HepG2 (cell line): ENCODE results near the gene ACACA. TPM values are rescaled to one million over a fixed set of nuclear protein-coding genes. Genes with fewer than 3 reads are reported as not detected.
A peak's percentile ranks its signal among the peaks of the same experiment; 100 is the strongest.

Source experiments
- ATAC-seq: fragments of 200-7000 bp; cut with Tn5 transposase; 3 replicates; pipeline ENCODE4 v1.9.1; 2020; ENCODE audit warnings: mild to moderate bottlenecking, moderate library complexity
- BruUV-seq: library from RNA; stranded (reverse); fragments of 400-500 nt; replicated peaks from 2 replicates; lab custom pipeline; 2021; lab: Mats Ljungman, UMichigan
- CTCF ChIA-PET: fragments of 300-600 bp; formaldehyde crosslinking; extraction: SDS; loops from one replicate; lab custom pipeline; 2021; ENCODE audit warnings: low total read pairs, inconsistent platforms, low intra/inter-chr PET ratio; lab: Yijun Ruan, JAX
- POLR2A ChIA-PET: fragments of 350-600 bp; sonication (Branson Sonifier 250); formaldehyde crosslinking; loops from one replicate; lab custom pipeline; 2020; ENCODE audit warnings: antibody characterized with exemption, inconsistent platforms; lab: Yijun Ruan, JAX
- DNase-seq: peaks from one replicate; pipeline ENCODE4 v3.0.0-alpha.2; 2015; ENCODE audit warnings: low spot score
- FAIRE-seq: peaks from 3 replicates; lab custom pipeline; 2011; peaks lifted over from hg19 to GRCh38; lab: Jason Lieb, UNC
- H2AFZ ChIP-seq: one replicate; pipeline ENCODE4 v1.6.1; 2011; ENCODE audit warnings: low read length, inconsistent platforms
- H3K27ac ChIP-seq: fragments of 300-600 bp; 3 replicates; pipeline ENCODE4 v1.8.0; 2011; ENCODE audit warnings: mixed run types, mild to moderate bottlenecking, mixed read lengths, low read length, inconsistent platforms; ENCODE audit not compliant: insufficient read depth; ENCODE audit errors: extremely low read length
- H3K27me3 ChIP-seq, 2 experiments: fragments of 200-600 bp in 1 of 2; 2 replicates in 1 of 2; 3 replicates in 1 of 2; pipeline versions ENCODE4 v1.6.0 to v1.8.0; 2011; ENCODE audit warnings: low read length in 2 of 2, mild to moderate bottlenecking in 2 of 2, moderate library complexity in 2 of 2, inconsistent platforms in 1 of 2; ENCODE audit not compliant: insufficient read depth in 2 of 2, control insufficient read depth in 1 of 2
- H3K36me3 ChIP-seq, 2 experiments: fragments of 200-600 bp in 1 of 2; replicated peaks in 1 of 2; 2 replicates in 1 of 2; 3 replicates in 1 of 2; pipeline versions ENCODE4 v1.5.1 to v1.8.0; 2011; ENCODE audit warnings: low read length in 2 of 2, inconsistent platforms in 1 of 2; ENCODE audit not compliant: insufficient read depth in 2 of 2, control insufficient read depth in 1 of 2
- H3K4me1 ChIP-seq: 2 replicates; pipeline ENCODE4 v1.5.1; 2012; ENCODE audit warnings: low read length, inconsistent platforms; ENCODE audit not compliant: insufficient read depth
- H3K4me2 ChIP-seq: 2 replicates; pipeline ENCODE4 v1.6.0; 2011; ENCODE audit warnings: low read depth, low read length, inconsistent platforms
- H3K4me3 ChIP-seq, 3 experiments: fragments of 200-600 bp in 1 of 3; sonication (generic), shearing (Covaris generic) in 1 of 3; replicated peaks in 1 of 3; 2 replicates each; pipeline ENCODE4 v1.5.1; 2011 to 2016; ENCODE audit warnings: low read length in 3 of 3, inconsistent platforms in 2 of 3, low read depth in 2 of 3, mild to moderate bottlenecking in 2 of 3, control low read depth in 1 of 3, mixed read lengths in 1 of 3; ENCODE audit not compliant: insufficient read depth in 1 of 3
- H3K79me2 ChIP-seq: one replicate; pipeline ENCODE4 v1.6.1; 2011; ENCODE audit warnings: low read length, inconsistent platforms; ENCODE audit not compliant: insufficient read depth
- H3K9ac ChIP-seq: 2 replicates; pipeline ENCODE4 v1.6.0; 2011; ENCODE audit warnings: mild to moderate bottlenecking, low read depth, low read length, inconsistent platforms; ENCODE audit not compliant: insufficient read depth
- H3K9me3 ChIP-seq: 2 replicates; pipeline ENCODE4 v1.5.1; 2012; ENCODE audit warnings: mild to moderate bottlenecking, low read length
- H4K20me1 ChIP-seq: 2 replicates; pipeline ENCODE4 v1.6.0; 2011; ENCODE audit warnings: inconsistent platforms, mild to moderate bottlenecking, low read length, moderate library complexity; ENCODE audit not compliant: insufficient read depth
- CEBPG ChIP-seq: IDR thresholded peaks from 2 replicates; pipeline ENCODE4 v1.6.1; 2016
- FOXA3 ChIP-seq: IDR thresholded peaks from 2 replicates; pipeline ENCODE4 v1.6.1; 2016; ENCODE audit warnings: missing genetic modification reagents, missing compliant biosample characterization
- KMT2A ChIP-seq: sonication (generic); formaldehyde crosslinking; IDR thresholded peaks from 2 replicates; pipeline ENCODE4 v1.4.0; 2020; ENCODE audit warnings: missing genetic modification reagents
- MAFF ChIP-seq: IDR thresholded peaks from 2 replicates; pipeline ENCODE4 v1.6.1; 2011; ENCODE audit warnings: low read depth, low read length, improper control_type of control experiment
- RFXAP ChIP-seq: sonication (generic); formaldehyde crosslinking; IDR thresholded peaks from 2 replicates; pipeline ENCODE4 v1.4.0; 2020; ENCODE audit warnings: missing genetic modification reagents, borderline replicate concordance
- RXRB ChIP-seq: IDR thresholded peaks from 2 replicates; pipeline ENCODE4 v1.6.1; 2016; ENCODE audit warnings: borderline replicate concordance, missing genetic modification reagents, missing compliant biosample characterization
- SIX1 ChIP-seq: sonication (generic); formaldehyde crosslinking; IDR thresholded peaks from 2 replicates; pipeline ENCODE4 v1.4.0; 2020; ENCODE audit warnings: missing genetic modification reagents, borderline replicate concordance
- STAG1 ChIP-seq: sonication (generic); formaldehyde crosslinking; IDR thresholded peaks from 2 replicates; pipeline ENCODE4 v1.4.0; 2020; ENCODE audit warnings: missing genetic modification reagents
- ZFX ChIP-seq: sonication (generic); formaldehyde crosslinking; IDR thresholded peaks from 2 replicates; pipeline ENCODE4 v1.4.0; 2020; ENCODE audit warnings: mild to moderate bottlenecking, low read depth, missing genetic modification reagents, moderate library complexity
- ZNF274 ChIP-seq: sonication (generic); formaldehyde crosslinking; IDR thresholded peaks from 2 replicates; pipeline ENCODE4 v1.5.1; 2020; ENCODE audit warnings: mild to moderate bottlenecking, missing genetic modification reagents
- ZNF564 ChIP-seq: sonication (generic); formaldehyde crosslinking; IDR thresholded peaks from 2 replicates; pipeline ENCODE4 v1.8.1; 2023; ENCODE audit warnings: mild to moderate bottlenecking, missing genetic modification reagents
- ZNF766 ChIP-seq: sonication (generic); formaldehyde crosslinking; IDR thresholded peaks from 2 replicates; pipeline ENCODE4 v1.5.0; 2020; ENCODE audit warnings: missing genetic modification reagents, borderline replicate concordance
- WGBS: methylation state at CpG from one replicate; pipeline ENCODE4 v1.1.6; 2017; ENCODE audit warnings: low lambda C conversion rate; 5-methylcytosine and 5-hydroxymethylcytosine counted together
- in situ Hi-C: cut with HindIII; loops from 2 replicates; pipeline ENCODE4 v1.10.0; 2017; ENCODE audit warnings: low pct_unique_long_range_greater_than_20kb; ENCODE audit not compliant: extremely low pct_ligation_motif_present
- intact Hi-C: fragments of 100-400 bp; cut with micrococcal nuclease; formaldehyde crosslinking; loops from one replicate; pipeline ENCODE4 v1.10.0; 2022; ENCODE audit not compliant: unreplicated experiment
- polyA plus RNA-seq, 8 experiments: library from polyadenylated mRNA; depleted of rRNA in 3 of 8; stranded (reverse) in 7 of 8; unstranded in 1 of 8; fragments of >200 nt; fragmentation: Illumina TruSeq in 4 of 8; extraction: Trizol in 4 of 8; gene quantifications; 2 replicates each; pipeline versions ENCODE4 v1.2.1 to v1.2.3, GENCODE V29; 2011 to 2016; ENCODE audit warnings: low read depth in 4 of 8, missing spikeins in 1 of 8, mixed read lengths in 1 of 8; ENCODE audit not compliant: insufficient read depth in 1 of 8
- total RNA-seq, 5 experiments: library from RNA; depleted of rRNA; stranded (reverse); fragments of >200 nt; fragmentation: Illumina TruSeq; extraction: Trizol; gene quantifications; 2 replicates each; pipeline ENCODE4 v1.2.3, GENCODE V29; 2016; ENCODE audit warnings: low read depth in 1 of 5
- TF ChIP-seq, protein P1 (sequence below): sonication (generic); formaldehyde crosslinking; IDR thresholded peaks from 2 replicates; pipeline ENCODE4 v1.5.0; 2020; ENCODE audit warnings: missing genetic modification reagents

The ACACA gene
- total and polyA plus RNA-seq, 2 of the 13 experiments (the other 11 are each of a cell fraction or from before 2014, with no cell fraction given): 39.2 to 47.2 TPM

DNA sequence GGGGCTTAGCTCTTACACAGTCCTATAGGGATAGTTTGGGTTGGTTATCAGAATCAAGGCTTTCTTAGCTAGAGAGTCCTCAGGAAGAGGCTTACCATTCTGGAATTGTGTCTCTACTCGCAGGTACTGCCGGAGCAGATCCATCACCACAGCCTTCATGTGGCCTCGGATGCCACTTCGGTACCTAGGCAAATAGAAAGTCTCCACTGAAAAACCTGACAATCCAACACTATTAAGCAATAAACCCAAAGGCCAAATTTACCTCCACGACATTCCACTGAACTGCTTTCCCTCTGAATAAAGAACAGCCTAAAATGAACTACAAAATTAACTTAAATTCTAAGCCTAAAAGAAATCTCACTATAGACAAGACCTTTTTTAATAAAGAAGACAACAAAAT is 166.3 kb downstream of the ACACA start:
- ChIA-PET CTCF (no interaction called here), POLR2A (no interaction called here)
- FAIRE-seq: no peak
- no peaks in the 10 kb centered on the region for H3K79me2 ChIP-seq
- ATAC-seq: no peak
- no peaks in the 10 kb centered on the region for H3K9me3 ChIP-seq
- no peak for TF ChIP-seq RFXAP (CRISPR knock-in tag)
- no peak for TF ChIP-seq KMT2A (CRISPR knock-in tag)
- no peaks in the 10 kb centered on the region; the same call in 1 of the 2 replicates for H4K20me1 ChIP-seq
- intact Hi-C loops (no loop called here), in situ Hi-C loops (loop anchor here (25.0 kb wide), 1 partner anchor 628 kb away; the partner anchor contains the start of gene MRM1)
- H3K4me2 ChIP-seq: no peak overlapping the region
- H3K27ac ChIP-seq: no peak overlapping the region
- H3K36me3 ChIP-seq: peaks cover 9 to 69% of the 10 kb centered on the region in 2 experiments; a peak in 4 of 5 replicates
- no peaks in the 10 kb centered on the region for H3K4me1 ChIP-seq
- no peak overlapping the region for H3K9ac ChIP-seq
- no TSS peak for BruUV-seq
- H2AFZ ChIP-seq: no peak overlapping the region
- H3K4me3 ChIP-seq: no peak overlapping the region
- 98% methylated on average over 5 of the region's 5 CpGs for WGBS
- no peak for DNase-seq
- no peaks in the 10 kb centered on the region for H3K27me3 ChIP-seq

DNA sequence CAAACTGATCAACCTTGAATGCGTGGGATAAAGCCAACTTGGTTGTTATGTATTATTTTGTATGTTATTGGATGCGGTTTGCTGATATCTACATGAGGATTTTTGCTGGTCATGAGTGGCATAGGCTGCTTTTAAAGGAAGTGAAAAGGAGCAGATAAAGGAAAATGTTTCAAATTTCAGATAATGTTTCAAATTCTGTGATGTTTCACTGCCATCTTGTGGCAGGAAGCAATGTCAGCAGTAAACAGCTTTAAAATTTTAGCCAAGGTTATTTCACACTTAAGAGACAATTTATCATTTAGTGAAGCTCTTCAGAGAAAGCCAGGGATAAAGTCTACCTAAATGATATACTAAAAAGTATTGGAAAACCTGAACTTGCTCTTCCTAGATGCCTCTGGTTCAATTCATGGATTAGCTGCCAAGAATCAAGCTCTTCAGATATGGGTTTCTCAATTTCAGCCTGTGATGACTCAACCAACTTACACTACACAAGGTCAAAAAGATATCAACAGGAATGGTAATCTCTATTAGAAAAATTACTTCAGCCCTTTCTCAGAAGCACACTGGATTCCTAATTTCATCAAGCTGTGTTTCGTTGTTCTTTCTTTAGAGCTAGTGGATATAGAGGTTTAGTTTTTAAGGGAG is 166.8 kb downstream of the ACACA start:
- DNase-seq (peak; percentile 8), ATAC-seq (no peak; the same call in 2 of the 3 replicates), FAIRE-seq (no peak)
- Histone ChIP-seq H3K79me2 (no peaks in the 10 kb centered on the region), H3K36me3 (peaks cover 9 to 68% of the 10 kb centered on the region in 2 experiments; a peak in 4 of 5 replicates), H3K4me3 (no peak overlapping the region), H3K4me1 (no peaks in the 10 kb centered on the region), H3K4me2 (no peak overlapping the region), H2AFZ (no peak overlapping the region), H3K27me3 (no peaks in the 10 kb centered on the region), H4K20me1 (no peaks in the 10 kb centered on the region; the same call in 1 of the 2 replicates), H3K27ac (no peak overlapping the region), H3K9ac (no peak overlapping the region), H3K9me3 (no peaks in the 10 kb centered on the region)
- intact Hi-C loops: no loop called here
- ChIA-PET POLR2A (no interaction called here), CTCF (no interaction called here)
- in situ Hi-C loops: loop anchor here (25.0 kb wide), 1 partner anchor 628 kb away; the partner anchor contains the start of gene MRM1
- WGBS: 97% methylated on average over 3 of the region's 3 CpGs
- TSS peak; percentile 20 for BruUV-seq
- TF ChIP-seq, protein P1, sequence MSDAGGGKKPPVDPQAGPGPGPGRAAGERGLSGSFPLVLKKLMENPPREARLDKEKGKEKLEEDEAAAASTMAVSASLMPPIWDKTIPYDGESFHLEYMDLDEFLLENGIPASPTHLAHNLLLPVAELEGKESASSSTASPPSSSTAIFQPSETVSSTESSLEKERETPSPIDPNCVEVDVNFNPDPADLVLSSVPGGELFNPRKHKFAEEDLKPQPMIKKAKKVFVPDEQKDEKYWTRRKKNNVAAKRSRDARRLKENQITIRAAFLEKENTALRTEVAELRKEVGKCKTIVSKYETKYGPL (CRISPR knock-in tag): no peak
- TF ChIP-seq FOXA3 (peak; percentile 43; the same call in 1 of the 2 replicates), MAFF (peak; percentile 47; the same call in 1 of the 2 replicates), CEBPG (CRISPR knock-in tag) (peak; percentile 58), ZNF766 (CRISPR knock-in tag) (no peak), SIX1 (CRISPR knock-in tag) (no peak), RXRB (no peak), ZFX (no peak), ZNF564 (no peak), ZNF274 (CRISPR knock-in tag) (no peak), STAG1 (peak; percentile 30)
